SK-N-SH (cell line): ENCODE data around the gene ZSCAN21.

Source experiments
- RAD21 ChIP-seq: IDR thresholded peaks from 2 replicates; pipeline ENCODE4 v1.6.1; 2012; ENCODE audit warnings: mild to moderate bottlenecking, low read length
- TF ChIP-seq, protein P1 (sequence below): fragments of 200-600 bp; sonication (generic); IDR thresholded peaks from 2 replicates; pipeline ENCODE4 v1.6.1; 2017; ENCODE audit warnings: antibody characterized with exemption, mild to moderate bottlenecking, moderate library complexity

DNA sequence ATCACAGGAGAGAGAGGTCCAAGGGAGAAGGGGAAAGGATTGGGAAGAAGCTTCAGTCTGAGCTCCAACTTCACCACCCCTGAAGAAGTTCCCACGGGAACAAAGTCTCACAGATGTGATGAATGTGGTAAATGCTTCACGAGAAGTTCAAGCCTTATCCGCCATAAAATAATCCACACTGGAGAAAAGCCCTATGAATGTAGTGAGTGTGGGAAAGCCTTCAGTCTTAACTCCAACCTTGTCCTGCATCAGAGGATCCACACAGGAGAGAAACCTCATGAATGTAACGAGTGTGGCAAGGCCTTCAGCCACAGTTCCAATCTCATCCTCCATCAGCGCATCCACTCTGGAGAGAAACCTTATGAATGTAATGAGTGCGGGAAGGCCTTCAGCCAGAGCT, 16.0 kb upstream of the ZSCAN21 start:
- TF ChIP-seq, protein P1, sequence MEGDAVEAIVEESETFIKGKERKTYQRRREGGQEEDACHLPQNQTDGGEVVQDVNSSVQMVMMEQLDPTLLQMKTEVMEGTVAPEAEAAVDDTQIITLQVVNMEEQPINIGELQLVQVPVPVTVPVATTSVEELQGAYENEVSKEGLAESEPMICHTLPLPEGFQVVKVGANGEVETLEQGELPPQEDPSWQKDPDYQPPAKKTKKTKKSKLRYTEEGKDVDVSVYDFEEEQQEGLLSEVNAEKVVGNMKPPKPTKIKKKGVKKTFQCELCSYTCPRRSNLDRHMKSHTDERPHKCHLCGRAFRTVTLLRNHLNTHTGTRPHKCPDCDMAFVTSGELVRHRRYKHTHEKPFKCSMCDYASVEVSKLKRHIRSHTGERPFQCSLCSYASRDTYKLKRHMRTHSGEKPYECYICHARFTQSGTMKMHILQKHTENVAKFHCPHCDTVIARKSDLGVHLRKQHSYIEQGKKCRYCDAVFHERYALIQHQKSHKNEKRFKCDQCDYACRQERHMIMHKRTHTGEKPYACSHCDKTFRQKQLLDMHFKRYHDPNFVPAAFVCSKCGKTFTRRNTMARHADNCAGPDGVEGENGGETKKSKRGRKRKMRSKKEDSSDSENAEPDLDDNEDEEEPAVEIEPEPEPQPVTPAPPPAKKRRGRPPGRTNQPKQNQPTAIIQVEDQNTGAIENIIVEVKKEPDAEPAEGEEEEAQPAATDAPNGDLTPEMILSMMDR = no peak
- no peak for TF ChIP-seq RAD21
